D721Med (cell line): ENCODE measurements around the gene MAP1S.

Source experiments
- DNase-seq: peaks from one replicate; pipeline ENCODE4 v3.0.0; 2011; ENCODE audit warnings: low spot score; ENCODE audit not compliant: insufficient read length
- FAIRE-seq: peaks from 2 replicates; lab custom pipeline; 2011; peaks lifted over from hg19 to GRCh38; lab: Jason Lieb, UNC
- CTCF ChIP-seq: IDR thresholded peaks from 2 replicates; pipeline ENCODE4 v1.5.1; 2012; ENCODE audit warnings: mild to moderate bottlenecking, control low read depth; ENCODE audit not compliant: insufficient read depth; ENCODE audit errors: missing control alignments

MAP1S gene

GRCh38 chr19:17718947-17719711 lies at the start of gene MAP1S:
Gene MAP1S, plus strand, starts transcription at chr19:17719480. Its CDS starts 23 bp downstream, at chr19:17719503.
- FAIRE-seq (no peak), DNase-seq (peak; percentile 93)

GRCh38 chr19:17671906-17672305 lies 47.4 kb upstream of the MAP1S start:
- TF ChIP-seq CTCF: no peak
- DNase-seq (no peak), FAIRE-seq (peak; percentile 25)

More at GRCh38 chr19:17718947-17719711, at the start of gene MAP1S:
- TF ChIP-seq CTCF: no peak

GRCh38 chr19:17673937-17674799 lies 45.1 kb upstream of the MAP1S start:
- DNase-seq: no peak
- TF ChIP-seq CTCF: no peak
- FAIRE-seq: no peak

GRCh38 chr19:17676295-17676694 lies 43.0 kb upstream of the MAP1S start:
- DNase-seq (no peak), FAIRE-seq (no peak)
- no peak for TF ChIP-seq CTCF

GRCh38 chr19:17677002-17677401 lies 42.3 kb upstream of the MAP1S start:
- peak; percentile 29 for TF ChIP-seq CTCF
- FAIRE-seq (no peak), DNase-seq (no peak)

- FAIRE-seq (no peak), DNase-seq (no peak)
- no peak for TF ChIP-seq CTCF
These were observed 40.4 kb upstream of the MAP1S start for GRCh38 chr19:17678836-17679235.
